GM21619 (cell line): ENCODE data around the gene ZFP57.

Experiments
- ATAC-seq: cut with Tn5 transposase; IDR thresholded peaks from one replicate; pipeline ENCODE4 v1.9.1; 2021; ENCODE audit not compliant: unreplicated experiment

ZFP57 gene

GRCh38 chr6:29680904-29681303 is at the start of gene ZFP57:
ZFP57 (minus strand) TSS chr6:29681152; CDS start chr6:29677003, 4,149 bp downstream.
- no peak for ATAC-seq

DNA sequence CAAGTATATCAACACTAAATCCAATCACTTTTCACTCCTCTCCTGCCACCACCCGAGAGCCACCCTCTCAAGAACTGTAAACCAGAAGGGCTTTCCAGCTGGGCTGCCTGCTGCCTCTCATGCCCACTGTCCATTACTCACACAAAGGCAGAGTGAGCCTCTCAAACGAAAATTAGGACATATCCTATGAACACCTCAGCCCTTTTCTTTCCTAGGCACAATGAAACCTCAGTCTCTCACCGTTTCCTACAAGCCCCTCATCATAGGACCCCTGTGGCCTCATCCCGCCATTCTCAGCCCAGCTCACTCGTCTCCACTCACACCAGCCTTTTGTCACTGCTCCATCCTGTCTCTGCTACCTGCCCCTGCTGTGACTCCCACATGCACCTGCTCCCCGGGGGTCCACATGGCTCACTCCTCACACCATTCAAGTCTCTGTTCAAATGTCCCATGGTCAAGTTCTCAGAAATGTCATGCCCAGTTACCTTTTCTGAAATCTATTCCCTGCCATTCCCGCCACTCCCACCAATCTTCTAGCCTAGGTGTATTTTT is 49.7 kb upstream of the ZFP57 start:
- no peak for ATAC-seq

DNA sequence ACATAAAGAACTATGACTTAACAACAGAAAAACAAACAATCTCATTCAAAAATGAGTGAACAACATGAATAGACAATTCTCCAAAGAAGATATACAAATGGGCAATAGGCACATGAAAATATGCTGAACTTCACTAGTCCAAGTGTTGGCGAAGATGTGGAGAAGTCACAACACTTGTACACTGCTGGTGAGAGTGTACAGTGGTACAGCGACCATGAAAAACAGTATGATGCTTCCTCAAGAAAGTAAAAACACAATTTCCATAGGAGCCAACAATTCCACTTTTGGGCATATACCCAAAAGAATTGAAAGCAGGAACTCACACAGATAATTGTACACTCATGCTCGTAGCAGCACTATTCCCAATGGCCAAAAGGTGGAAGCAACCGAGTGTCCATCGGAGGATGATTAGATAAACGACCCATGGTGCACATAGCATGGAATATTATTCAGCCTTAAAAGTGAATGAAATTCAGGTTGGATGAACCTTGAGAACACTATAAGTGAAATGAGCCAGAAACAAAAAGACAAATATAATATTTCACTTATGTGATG is 48.9 kb upstream of the ZFP57 start:
- ATAC-seq = no peak

GRCh38 chr6:29728875-29729270 is 47.9 kb upstream of the ZFP57 start:
- ATAC-seq = no peak

DNA sequence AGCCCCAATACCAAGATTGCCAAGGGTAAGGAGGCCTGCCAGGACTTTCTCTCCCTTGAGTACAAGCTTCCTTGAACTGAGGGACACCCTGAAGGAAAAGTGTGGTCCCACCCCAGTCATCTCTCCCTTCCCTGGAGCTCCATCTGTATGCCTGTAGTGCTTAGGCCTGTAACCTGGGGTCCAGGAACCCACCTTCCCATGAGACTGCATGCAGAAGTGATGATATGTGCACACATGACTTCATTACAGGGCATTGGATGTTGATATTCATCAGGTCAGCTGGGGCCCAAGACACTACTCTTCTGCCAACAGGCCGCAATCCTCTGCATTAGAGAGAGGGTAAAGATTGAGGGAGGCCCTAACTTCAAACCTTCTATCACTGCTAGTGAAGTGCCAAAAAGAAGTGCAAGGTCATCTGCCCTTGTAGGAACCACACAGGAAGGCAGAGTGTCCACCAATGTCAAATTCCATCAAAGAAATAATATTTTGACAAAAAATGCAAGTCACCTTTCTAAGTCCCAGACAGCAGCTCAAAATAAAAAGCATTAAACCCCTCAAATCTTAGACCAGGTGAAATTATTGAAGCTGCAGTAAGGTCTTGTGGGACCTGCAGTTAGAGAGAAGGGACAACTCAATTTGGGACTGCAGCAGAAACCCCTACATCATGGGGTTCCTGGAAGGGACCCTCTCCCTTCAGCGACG is 47.4 kb upstream of the ZFP57 start:
- no peak for ATAC-seq

DNA sequence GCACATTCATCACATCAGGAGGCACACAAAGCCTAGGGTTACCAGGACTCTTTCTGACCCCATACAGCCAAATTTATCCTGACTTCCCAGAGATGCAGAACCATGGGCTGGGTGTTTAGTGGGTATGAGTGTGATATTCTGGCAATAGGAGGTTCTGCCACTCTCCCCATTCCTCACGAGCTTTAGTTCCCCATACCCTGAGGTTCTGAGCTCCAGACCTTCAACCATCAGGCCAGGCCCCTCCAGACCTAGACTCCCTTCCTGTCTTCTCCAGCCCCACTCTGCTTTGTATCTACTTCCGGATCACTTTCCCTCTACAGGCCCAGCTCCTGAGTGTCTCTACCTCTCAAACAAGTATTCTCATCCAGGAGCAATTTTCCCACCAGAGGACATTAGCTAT is 46.7 kb upstream of the ZFP57 start:
- no peak for ATAC-seq

- no peak for ATAC-seq
Measured at GRCh38 chr6:29726571-29727194, 45.7 kb upstream of the ZFP57 start.

- ATAC-seq = no peak
Measured at GRCh38 chr6:29726001-29726400, 45.0 kb upstream of the ZFP57 start.

- no peak for ATAC-seq
Measured at GRCh38 chr6:29724937-29725869, 44.3 kb upstream of the ZFP57 start.

DNA sequence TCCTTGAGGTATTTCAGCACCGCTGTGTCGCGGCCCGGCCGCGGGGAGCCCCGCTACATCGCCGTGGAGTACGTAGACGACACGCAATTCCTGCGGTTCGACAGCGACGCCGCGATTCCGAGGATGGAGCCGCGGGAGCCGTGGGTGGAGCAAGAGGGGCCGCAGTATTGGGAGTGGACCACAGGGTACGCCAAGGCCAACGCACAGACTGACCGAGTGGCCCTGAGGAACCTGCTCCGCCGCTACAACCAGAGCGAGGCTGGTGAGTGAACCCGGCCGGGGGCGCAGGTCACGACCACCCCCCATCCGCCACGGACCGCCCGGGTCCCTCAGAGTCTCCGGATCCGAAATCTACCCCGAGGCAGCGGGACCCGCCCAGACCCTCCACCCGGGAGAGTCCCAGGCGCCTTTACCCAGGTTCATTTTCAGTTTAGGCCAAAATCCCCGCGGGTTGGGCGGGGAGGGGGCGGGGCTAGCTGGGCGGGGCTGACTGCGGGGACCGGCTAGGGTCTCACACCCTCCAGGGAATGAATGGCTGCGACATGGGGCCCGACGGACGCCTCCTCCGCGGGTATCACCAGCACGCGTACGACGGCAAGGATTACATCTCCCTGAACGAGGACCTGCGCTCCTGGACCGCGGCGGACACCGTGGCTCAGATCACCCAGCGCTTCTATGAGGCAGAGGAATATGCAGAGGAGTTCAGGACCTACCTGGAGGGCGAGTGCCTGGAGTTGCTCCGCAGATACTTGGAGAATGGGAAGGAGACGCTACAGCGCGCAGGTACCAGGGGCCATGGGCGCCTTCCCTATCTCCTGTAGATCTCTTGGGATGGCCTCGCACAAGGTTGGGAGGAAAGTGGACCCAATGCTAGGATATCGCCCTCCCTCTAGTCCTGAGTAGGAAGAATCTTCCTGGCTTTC is 43.0 kb upstream of the ZFP57 start:
- peak; percentile 49 for ATAC-seq

GRCh38 chr6:29723262-29723665 is 42.3 kb upstream of the ZFP57 start, which contains the start of gene HLA-F:
HLA-F (plus strand) TSS chr6:29723434; CDS start chr6:29723464, 30 bp downstream.
- peak; percentile 84 for ATAC-seq

DNA sequence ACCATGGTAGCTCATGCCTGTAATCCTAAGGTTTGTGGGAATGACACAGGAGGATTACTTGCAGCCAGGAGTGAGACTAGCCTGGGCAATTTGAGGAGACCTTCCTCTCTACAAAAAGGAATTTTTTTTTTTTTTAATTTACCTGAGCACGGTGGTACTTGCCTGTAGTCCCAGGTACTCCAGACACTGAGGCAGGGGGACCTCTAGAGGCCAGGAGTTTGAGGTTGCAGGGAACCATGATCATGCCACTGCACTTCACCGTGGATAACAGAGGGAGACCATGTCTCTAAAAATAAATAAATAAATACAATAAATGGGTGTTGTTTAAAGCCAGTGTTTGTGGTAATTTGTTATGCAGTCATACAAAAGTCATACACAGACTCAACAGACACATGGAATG is 39.9 kb upstream of the ZFP57 start:
- ATAC-seq = no peak

- no peak for ATAC-seq
Measured at GRCh38 chr6:29710281-29710941, 29.5 kb upstream of the ZFP57 start.

- no peak for ATAC-seq
Measured at GRCh38 chr6:29709188-29709587, 28.2 kb upstream of the ZFP57 start.

- ATAC-seq = no peak
Measured at GRCh38 chr6:29708432-29709179, 27.7 kb upstream of the ZFP57 start.

- no peak for ATAC-seq
Measured at GRCh38 chr6:29705389-29706231, 24.7 kb upstream of the ZFP57 start.

GRCh38 chr6:29702519-29703103 is 21.7 kb upstream of the ZFP57 start:
- no peak for ATAC-seq
